HG02938 (cell line): Measurements from ENCODE around the gene ZEB2.
A peak's percentile ranks its signal among the peaks of the same experiment; 100 is the strongest.

Experiments used
- ATAC-seq: cut with Tn5 transposase; IDR thresholded peaks from one replicate; pipeline ENCODE4 v1.9.1; 2021; ENCODE audit warnings: mild to moderate bottlenecking, moderate library complexity; ENCODE audit not compliant: unreplicated experiment

Gene ZEB2

DNA sequence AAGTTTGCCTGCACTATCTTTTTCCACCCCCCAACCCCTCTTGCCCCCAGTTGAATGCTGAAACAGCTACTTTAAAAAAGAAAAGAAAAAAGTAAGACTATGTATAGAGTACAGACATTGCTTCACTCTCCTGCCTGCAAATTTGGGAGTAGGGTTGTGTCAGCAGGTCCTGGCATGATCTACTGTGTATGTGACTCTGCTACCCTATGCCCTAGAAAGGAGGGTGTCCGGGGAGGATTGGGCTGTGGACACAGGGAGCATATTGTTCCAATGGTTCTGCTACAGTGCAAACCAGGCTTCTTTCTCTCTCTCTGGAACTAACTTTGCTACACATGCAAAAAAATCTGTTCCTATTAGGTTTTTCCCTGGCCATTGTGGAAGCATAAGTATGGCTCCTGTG lies 9.9 kb upstream of the ZEB2 start:
- no peak for ATAC-seq

DNA sequence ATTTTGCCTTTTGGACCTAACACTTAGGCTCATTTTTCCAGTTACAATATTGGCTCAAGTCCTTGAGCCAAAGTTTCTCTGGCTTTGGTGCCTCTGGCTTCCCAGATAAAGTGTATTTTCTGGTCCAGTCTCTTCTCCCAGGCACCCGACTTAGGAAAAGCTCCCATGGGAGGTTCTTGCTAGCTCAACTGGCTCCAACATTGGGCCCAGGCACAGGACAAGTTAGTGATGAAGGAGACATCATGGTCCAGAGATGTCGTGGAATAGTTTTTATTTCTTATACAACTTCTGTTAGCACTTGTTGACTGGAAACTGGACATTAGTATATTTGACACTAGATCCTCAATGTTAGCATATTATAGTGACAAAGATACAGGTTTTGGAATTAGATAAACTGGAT lies 8.2 kb upstream of the ZEB2 start:
- ATAC-seq = no peak

DNA sequence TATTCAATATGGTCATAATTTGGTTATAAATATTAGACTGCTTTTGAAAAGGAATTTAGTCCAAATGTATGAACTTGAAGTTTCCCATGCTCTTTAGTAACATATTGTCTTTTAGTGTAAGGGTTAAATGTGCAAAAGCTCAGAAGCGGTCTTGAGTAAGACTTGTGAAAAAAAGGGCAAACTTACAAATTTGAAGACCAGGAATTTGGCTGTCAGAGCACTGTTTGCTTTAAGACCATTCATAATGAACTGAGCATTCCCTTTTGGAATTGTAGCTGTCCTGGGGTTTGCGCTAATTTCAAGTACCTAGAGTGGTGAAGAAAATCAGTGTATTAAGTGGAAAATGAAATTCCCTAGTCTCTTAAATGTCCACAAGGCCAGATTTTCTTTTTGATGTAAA lies 6.9 kb upstream of the ZEB2 start:
- no peak for ATAC-seq

DNA sequence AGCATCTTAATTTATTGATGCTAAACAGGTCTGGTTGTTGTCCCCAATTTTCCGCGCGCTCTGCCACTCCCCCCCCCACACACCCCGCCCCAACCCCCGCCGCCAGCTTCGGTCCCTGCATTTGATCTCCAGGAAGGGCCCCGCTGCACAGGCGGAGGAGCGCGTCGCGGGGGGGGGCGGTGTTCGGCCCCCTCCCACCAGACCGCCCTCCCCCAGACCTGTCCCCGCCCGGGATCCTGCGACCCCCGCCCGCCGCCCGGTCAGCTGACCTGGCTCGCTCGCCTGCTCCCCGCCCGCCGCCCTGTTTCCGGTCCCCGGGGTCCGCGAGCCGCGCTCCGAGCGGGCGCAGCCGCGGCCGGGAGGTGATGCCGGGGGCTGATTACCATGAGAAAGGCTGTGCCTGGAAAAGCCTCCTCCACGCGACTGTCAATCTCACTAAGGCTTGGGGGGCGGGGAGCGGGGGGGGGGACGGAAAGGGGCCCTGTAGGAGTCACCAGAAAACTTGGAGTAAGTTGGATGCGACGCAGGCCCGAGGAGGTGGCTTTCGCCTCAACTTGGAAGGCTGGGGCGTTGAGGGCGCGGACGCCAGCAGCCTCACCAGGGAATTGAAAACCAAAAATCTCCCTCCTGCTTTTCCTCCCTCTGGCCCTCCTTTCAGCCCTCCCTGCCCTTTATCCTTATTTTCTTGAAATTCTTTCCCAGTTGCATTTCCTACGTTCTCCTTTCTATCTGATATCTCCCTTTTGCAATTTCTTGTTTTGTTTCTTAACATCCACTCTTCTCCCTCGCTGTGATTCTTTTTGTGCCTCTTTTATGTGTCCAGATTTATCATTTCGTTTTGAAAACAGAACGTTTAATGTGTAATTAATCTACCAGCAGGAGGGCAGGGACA lies 4.4 kb upstream of the ZEB2 start:
- ATAC-seq = no peak

DNA sequence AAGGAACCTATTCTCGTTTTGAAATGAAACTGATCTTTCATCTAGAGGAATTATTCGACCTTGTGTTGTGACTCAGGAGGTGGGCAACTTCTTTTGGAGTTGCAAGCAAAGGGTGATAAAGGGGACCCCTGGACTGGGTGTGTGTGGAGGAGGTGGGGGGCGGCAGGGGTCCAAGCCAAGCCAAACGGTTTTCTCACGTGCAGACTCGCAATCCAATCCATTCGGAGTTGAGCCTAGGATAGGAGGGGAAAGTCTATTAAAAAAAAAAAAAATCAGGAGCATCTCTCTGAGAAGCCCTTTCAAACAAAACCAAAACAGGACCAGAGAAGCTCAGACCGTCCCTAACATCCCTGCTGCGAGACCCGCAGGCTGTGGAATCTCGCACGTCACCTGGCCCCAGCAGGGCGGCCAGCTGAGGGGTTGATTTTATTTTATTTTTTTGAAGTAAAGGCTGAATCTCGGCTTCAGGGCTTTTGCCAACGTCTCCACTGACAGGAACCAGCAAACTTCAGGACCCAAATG lies 3.7 kb upstream of the ZEB2 start:
- ATAC-seq = no peak

DNA sequence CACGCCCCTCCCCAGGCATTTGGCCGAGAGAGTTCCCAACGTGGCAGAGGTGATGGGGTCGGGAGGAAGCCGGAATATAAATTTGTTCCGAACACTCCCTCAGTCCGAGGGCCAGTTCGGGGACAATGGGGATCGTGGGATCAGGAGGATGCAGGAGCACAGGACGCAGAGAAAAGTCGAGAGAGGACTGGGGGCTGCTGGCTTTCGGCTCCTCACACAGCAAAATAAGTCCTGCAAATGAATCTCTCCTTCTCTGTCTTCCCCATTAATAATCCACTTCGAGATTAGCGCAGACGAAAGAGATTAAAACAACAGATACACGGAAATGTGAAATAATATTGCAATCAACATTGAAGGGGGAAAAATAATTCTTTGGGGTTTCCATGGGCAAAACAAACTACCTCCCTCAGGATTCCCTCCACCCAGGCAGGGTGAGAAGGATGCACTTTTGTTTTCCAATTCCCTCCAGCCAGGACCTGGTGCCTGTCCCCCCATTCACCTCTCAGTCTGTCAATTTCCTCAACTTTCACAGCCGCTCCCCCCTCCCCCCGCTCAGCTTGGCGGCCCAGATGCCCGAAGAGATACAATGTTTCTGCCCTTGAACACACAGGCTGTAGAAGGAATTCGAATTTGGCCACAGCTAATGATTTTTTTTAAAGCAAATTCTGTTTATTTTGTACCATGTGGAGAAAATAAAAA lies 3.1 kb upstream of the ZEB2 start:
- no peak for ATAC-seq

DNA sequence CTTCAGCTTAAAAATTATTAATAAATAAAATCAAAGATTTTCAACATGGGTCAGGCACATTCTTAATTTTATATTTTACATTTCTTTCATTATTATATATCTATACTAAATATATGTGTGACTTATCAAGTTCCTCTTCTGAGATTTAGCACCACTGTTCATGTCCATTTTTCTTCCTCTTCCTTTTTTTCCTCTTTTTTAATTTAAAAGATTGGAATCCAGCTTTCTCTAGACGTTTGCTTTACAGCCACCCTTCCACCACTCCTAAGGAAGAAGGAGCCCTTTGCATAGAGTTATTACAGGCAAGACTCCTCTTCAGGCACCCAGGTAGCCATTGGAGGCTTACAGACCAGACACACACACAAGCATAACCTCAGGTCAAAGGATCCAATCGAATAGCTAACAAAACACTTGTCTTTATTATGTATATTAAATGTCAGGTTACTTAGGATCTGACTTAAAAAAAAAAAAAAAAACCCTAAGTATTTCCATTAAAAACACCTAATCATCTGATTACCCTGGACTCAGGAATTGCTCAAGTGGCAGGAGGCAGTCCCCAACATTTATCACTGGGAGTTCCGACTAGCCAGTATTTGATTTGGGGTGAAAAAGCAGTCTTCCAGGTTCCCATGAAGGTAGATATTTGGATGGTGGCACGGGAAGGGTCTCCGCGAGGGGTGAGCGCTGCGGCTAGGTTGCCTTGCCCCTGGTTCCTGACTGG lies 2.4 kb upstream of the ZEB2 start:
- ATAC-seq = no peak

DNA sequence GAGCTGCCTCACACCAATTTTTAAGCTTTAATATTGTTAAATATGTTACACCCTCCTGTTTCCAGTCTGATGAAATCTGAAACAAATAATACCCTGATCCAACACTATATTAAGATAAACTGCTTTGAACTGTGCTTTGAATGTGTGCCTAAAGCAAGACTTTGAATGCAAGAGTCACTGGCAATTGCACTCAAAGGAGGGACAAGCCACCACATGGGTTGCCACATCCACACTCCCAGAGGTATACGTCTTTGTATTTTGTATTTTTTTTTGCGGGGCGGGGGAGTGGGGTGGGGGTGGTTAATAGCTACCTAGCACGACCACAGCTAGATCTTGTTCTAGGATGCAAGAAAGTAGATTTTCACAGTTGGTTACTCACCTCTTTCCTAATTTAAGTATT lies 1.8 kb upstream of the ZEB2 start:
- ATAC-seq = no peak

DNA sequence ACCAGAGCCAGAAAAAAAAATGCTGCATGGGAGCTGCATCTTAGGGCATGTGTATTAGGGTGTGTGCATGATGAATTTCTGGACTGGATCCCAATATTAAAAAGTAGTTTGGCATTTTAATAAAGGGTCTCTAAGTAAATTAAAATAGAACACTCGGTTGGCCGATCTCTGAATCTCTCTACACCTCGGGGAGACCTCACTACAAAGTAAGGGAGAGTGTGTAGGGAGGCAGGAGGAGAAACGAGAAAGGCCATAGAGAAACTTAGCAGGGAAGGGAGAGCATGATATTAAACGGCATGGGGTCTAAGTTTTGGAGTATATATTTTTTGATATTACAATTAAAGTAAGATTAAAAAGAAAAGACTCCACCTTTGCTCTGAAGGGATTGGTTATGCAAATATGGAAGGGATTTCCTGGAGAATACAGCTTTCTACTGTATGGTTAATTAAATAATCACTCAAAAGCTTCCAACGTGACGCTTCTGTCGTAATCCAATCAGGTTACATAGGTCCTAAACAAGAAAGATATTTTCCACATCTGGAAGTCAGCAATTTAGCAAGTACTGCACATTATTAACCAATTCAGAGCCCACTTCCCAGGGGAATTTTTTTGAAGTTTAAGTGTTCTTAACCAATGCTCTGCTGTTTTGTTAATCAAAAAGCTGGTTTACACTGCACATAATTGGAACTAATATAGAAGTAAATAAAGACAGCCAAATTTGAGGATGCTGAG lies 1.0 kb upstream of the ZEB2 start:
- ATAC-seq = no peak

DNA sequence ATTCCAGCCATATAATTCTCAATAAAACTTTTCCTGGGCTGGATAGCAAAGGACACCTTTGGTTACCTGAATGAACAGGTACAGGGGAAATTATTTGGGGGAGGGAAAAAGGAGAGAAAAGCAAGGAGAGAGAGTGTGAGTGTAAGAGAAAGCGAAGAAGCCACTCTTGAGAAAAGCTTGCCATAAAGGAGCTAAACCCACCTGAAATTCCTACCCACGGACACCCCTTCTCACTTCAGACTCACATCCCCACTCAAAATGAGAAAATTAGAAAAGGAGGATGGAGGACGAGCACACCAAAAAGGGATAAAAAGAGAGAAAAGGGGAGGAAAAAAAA lies 354 bp downstream of the ZEB2 start:
- ATAC-seq = no peak

DNA sequence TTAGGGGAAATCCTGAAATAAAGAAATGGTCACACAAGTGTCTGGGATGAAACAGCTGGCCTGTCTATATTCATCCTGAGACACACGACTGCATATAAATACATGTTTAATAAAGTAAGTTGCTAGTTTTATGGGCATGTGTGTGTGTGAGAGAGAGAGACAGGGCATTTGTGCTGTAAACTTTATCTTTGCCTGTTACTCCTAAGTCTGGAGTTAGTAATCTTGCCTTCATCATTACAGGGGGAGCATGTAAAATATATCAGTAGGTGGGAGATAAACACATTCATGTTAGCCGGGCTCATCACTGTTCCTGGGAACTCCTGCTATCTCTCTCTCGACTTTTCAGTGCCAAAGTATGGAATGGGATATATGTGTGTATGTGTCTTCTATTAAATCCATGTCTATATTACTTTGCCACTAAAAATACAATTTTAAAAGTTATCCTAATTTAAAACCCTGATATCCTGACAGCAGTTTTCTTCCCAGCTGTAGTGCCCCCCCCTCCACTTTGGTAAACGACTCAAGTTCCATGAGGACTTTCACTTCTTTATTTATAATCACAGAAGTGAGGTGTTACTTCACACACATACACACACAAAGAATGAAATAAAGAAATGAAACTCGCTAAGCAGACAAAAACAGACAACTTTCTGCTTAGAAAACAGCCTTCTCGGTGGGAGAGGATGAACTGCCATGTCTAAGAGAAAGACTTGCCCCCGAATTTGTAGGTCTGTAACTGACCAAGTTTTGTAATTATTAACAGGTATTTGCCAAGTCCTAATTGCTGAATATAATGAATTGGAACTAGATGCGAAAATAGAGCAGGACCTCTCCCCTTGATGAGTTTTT lies 947 bp downstream of the ZEB2 start:
- ATAC-seq = peak; percentile 52

DNA sequence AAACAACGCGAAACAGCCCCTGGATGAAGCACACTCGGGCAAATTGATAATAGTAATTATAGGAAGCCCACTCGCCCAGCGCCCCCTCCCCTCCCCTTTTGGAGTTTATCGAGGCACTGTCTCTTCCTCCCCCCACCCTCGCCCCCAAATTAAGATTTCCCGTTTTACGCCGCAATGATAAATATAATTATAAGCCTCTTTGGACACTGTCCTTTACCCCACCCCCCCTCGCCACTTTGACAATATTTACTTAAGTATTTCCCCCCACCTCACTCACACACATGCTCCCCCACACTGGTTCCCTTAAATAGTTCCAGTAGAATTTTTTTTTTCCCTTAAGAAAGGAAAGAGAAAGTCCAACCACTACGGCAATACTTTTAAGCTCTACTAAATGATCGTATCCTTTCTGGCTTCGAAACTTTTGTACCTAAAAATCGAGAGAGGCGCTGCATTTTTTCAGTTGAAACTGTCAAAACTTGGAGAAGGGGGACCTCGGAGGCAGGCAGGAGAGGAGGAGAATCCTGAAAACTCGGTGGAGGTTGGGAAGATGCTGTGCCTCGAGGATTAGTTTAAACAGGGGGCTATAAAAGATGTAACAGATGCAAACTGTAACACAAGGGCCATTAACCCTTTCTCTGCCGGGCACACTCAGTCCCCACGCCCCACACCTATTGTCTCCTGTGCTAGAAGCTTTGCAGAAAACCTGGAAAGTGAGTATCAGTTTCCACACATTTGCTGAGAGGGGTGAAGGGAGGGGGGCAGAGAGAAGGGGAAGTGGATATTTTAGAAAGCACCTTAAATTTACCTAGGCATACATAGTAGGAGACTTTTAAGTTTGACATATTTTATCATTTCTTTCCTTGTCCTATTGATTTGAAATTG lies 1.8 kb downstream of the ZEB2 start:
- ATAC-seq = no peak

DNA sequence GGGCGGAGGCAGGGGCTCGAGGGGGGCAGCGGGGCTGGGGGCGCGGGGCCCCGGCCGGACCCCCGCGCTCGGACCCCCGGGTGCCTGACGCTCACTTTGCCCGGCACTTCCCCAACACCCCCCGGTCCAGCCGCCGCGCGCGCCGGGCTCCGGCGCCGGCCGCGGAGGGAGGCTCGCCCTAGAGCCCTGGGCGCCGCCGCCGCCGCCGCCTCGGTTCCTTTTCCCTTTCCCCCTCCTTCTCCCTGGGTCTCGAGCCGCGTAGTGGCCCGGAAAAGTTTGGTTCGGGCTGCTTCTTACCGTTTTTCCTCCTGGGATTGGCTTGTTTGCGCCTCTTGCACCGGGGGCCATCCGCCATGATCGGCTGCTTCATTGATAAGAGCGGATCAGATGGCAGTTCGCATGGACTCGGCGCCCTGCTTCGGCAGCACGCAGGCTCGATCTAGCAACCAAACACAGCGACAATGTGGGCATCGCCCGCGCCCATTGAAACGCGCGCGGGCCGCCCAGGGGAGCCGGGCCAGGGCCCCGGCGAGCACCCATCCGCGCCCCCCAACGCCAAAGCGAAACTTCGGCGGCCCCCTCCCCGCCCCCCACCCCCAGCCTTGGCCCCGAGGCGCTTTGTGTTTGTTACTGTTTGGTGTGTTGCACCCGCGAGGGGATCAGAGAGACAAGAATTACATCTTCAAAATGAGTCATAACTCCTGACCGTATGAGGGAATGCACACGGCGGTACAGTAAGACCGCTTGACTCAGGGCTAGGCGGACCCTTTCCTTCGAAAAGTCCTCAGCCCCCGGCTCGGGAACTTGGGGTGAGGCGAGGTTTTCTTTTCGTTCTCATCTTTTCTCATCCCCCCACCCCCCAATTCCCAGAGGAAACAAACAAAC lies 2.7 kb downstream of the ZEB2 start:
- ATAC-seq = peak; percentile 72

DNA sequence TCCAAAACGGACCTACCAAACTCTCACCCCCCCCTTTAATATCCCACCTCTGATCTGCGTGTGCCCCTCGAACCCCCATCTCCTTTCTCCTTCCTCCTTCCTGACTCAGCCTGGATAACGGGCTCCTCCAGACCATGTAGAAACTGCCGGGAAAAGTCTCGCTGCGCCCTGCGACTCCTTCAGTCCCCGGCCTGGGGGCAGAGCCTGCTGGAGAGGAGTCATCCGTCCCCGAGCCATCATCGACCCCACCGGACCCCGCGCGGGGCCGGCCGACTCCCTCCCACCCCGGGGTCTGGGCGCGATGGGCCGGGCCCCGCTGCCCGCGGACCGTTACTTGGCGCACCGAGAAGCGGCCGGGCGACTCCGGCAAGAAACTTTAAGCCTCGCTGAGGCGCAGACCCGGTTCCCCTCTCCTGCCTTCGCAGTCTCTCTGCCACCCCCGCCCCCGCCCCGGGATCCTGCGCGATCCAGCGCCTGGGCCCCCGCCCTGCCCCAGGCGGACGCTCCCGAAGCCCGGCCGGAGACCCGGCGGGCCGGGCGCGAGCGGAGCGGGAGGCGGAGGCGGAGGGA lies 3.4 kb downstream of the ZEB2 start:
- ATAC-seq = no peak

DNA sequence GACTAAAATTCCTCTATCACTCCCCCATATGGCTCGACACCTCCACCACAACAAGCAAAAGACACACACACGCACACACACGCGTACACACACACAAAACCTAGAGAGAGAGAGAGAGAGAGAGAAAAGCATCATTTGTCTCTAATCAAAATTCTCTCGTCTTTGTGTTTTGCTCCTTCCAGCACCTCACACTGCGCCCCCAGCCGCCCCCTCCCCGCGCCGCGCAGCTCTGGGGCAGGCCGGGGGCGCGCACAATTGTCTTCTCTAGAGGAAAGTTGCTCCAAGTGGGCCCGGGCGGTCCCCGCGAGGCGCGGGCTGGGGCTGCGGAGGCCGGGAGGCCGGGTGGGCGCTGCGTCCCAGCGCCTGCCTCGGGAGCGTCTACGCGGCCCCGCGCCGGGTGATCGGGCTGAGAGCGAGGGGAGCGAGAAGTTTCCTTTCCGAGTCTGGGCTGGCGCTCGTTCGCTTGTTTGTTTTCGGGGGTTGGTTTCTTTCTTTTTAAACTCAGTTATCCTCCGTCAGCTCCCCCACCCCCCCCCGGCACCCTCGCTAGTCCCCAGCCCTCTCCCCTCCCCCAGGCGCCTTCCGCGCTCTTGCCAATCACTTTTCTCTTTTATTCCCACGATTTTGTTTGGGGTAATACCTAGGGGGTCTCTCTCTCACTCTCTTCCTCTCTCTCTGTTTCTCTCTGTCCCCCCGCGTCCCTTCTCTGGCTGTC lies 4.1 kb downstream of the ZEB2 start:
- no peak for ATAC-seq

DNA sequence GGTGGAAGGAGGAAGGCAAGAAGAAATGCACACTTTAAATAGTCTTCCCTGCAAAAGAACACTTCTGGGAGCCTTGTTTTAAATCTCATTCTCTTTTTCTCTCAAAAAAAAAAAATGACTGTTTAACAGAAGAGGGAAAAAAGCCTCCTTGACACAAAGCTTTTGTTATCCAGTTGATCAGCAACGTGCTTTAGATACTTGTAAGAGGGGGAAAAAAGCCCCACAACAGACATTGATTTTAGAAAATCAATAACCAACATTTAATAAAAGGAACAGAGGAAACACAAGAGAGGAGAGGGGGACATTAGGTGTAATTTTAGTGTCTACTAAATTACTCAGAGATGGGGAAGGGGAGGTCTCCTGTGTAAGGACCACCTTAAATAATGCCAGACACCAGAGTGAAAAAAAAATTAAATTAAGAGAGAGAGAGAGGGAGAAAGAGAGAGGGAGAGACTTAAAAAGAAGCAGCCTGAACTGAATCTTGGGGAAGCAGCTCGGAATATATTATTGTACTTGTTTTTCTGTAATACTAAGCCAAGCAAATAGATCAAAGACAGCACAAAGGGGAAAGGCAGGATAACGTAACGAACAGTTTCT lies 4.7 kb downstream of the ZEB2 start:
- ATAC-seq = no peak

DNA sequence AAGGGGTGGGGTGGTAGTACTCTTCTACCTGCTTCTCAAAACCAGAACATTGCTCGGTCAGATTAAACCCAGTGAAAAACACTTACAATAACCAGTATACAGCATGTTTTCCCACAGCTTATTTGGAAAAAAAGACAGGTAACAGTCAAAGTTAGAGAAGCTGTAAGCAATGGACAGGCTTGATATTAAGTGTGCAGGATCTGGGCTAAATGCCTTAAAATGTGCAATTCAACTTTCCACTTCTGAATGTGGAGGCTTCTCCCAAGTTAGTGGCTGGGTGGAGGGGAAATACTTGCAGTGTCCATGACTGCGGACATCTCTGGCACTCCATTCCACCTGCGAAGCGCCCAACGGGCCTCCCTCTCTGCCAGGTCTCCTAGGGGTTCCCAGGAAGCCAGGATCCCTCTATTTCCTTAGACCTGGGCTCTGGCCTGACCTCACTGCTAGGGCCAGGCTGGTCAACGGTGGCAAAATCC lies 5.3 kb downstream of the ZEB2 start:
- no peak for ATAC-seq
